HG03521 (cell line): Measurements from ENCODE around the gene SCAPER.
"Not testable (repeated sequence)": the region's sequence is repeated elsewhere in the genome, so short reads cannot be mapped to it uniquely, and the experiment has no call there.

Experiments
- ATAC-seq: cut with Tn5 transposase; IDR thresholded peaks from one replicate; pipeline ENCODE4 v1.9.1; 2021; ENCODE audit warnings: mild to moderate bottlenecking, moderate library complexity; ENCODE audit not compliant: unreplicated experiment

The SCAPER gene

GRCh38 chr15:76433798-76434400 lies 471.2 kb downstream of the SCAPER start:
- ATAC-seq: no peak

- ATAC-seq: not testable (repeated sequence)
Measured at GRCh38 chr15:76433036-76433435, 472.1 kb downstream of the SCAPER start.

GRCh38 chr15:76432604-76433003 lies 472.5 kb downstream of the SCAPER start:
- ATAC-seq: no peak

GRCh38 chr15:76431971-76432370 lies 473.2 kb downstream of the SCAPER start:
- no peak for ATAC-seq

GRCh38 chr15:76430711-76431110 lies 474.4 kb downstream of the SCAPER start:
- not testable (repeated sequence) for ATAC-seq

- ATAC-seq: no peak
Measured at GRCh38 chr15:76429661-76430060, 475.5 kb downstream of the SCAPER start.

GRCh38 chr15:76426941-76427340 lies 478.2 kb downstream of the SCAPER start:
- ATAC-seq: no peak

- no peak for ATAC-seq
Measured at GRCh38 chr15:76418352-76419140, 486.6 kb downstream of the SCAPER start.

GRCh38 chr15:76401285-76401684 lies 503.9 kb downstream of the SCAPER start:
- no peak for ATAC-seq

- no peak for ATAC-seq
Measured at GRCh38 chr15:76398317-76399104, 506.6 kb downstream of the SCAPER start.

GRCh38 chr15:76393614-76394013 lies 511.5 kb downstream of the SCAPER start:
- ATAC-seq: no peak

GRCh38 chr15:76391847-76392246 lies 513.3 kb downstream of the SCAPER start:
- ATAC-seq: no peak

GRCh38 chr15:76391309-76391708 lies 513.8 kb downstream of the SCAPER start:
- no peak for ATAC-seq

- no peak for ATAC-seq
Measured at GRCh38 chr15:76390571-76390970, 514.6 kb downstream of the SCAPER start.

- ATAC-seq: no peak
Measured at GRCh38 chr15:76386926-76387325, 518.2 kb downstream of the SCAPER start.

GRCh38 chr15:76386178-76386577 lies 519.0 kb downstream of the SCAPER start:
- no peak for ATAC-seq

- ATAC-seq: no peak
Measured at GRCh38 chr15:76384409-76384808, 520.7 kb downstream of the SCAPER start.

GRCh38 chr15:76382987-76383728 lies 522.0 kb downstream of the SCAPER start:
- ATAC-seq: no peak

- no peak for ATAC-seq
Measured at GRCh38 chr15:76381366-76381765, 523.8 kb downstream of the SCAPER start.

- no peak for ATAC-seq
Measured at GRCh38 chr15:76380249-76380648, 524.9 kb downstream of the SCAPER start.

- no peak for ATAC-seq
Measured at GRCh38 chr15:76378691-76379090, 526.4 kb downstream of the SCAPER start.
